HL-60 (cell line): Measurements from ENCODE around the gene BICRAL.

Experiments used
- GABPA ChIP-seq: IDR thresholded peaks from 2 replicates; pipeline ENCODE4 v1.6.1; 2012; ENCODE audit warnings: low read depth
- POLR2AphosphoS5 ChIP-seq: IDR thresholded peaks from 2 replicates; pipeline ENCODE4 v1.6.1; 2012; ENCODE audit warnings: low read depth
- SPI1 ChIP-seq: IDR thresholded peaks from 2 replicates; pipeline ENCODE4 v1.6.1; 2012; ENCODE audit warnings: low read depth, mild to moderate bottlenecking, borderline replicate concordance
- TF ChIP-seq, protein P1 (sequence below): IDR thresholded peaks from one replicate; pipeline ENCODE4 v1.5.1; 2011; ENCODE audit warnings: low read length, control low read depth, inconsistent platforms; ENCODE audit not compliant: insufficient read depth

DNA sequence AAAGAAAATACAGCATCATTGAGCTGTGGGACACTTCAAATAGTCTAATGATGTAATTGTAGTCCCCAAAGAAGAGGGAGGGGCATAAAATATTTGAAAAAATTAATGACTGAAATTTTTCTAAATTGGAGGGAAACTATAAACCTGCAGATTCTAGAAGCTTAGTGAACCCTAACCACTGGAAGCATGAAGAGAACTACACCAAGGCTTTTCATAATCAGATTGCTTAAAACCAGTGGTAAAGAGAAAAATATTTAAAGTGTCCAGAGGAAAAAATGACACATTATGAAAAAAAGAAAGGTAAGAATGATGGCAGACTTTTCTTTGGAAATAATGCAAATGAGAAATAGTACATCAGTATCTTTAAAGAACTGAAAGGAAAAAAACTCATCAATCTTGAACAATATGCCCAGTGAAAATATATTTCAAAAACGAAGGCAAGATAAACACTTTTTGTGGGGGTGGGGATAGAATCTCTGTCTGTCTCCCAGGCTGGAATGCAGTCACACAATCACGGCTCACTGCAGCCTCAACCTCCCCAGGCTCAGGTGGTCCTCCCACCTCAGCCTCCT lies 31.3 kb downstream of the BICRAL start:
- TF ChIP-seq SPI1 (no peak), POLR2AphosphoS5 (no peak), GABPA (no peak)
- TF ChIP-seq, protein P1, sequence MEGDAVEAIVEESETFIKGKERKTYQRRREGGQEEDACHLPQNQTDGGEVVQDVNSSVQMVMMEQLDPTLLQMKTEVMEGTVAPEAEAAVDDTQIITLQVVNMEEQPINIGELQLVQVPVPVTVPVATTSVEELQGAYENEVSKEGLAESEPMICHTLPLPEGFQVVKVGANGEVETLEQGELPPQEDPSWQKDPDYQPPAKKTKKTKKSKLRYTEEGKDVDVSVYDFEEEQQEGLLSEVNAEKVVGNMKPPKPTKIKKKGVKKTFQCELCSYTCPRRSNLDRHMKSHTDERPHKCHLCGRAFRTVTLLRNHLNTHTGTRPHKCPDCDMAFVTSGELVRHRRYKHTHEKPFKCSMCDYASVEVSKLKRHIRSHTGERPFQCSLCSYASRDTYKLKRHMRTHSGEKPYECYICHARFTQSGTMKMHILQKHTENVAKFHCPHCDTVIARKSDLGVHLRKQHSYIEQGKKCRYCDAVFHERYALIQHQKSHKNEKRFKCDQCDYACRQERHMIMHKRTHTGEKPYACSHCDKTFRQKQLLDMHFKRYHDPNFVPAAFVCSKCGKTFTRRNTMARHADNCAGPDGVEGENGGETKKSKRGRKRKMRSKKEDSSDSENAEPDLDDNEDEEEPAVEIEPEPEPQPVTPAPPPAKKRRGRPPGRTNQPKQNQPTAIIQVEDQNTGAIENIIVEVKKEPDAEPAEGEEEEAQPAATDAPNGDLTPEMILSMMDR: no peak
